GM10266 (cell line): ENCODE results near the gene SEPTIN14.
"Not testable (repeated sequence)": the region's sequence is repeated elsewhere in the genome, so short reads cannot be mapped to it uniquely, and the experiment has no call there.

ENCODE experiments used
- DNase-seq: peaks from one replicate; pipeline ENCODE4 v3.0.0; 2012; ENCODE audit errors: extremely low spot score
- CTCF ChIP-seq: IDR thresholded peaks from 2 replicates; pipeline ENCODE4 v1.5.1; 2012; ENCODE audit warnings: mild to moderate bottlenecking, low read depth; ENCODE audit not compliant: control insufficient read depth, insufficient read depth; ENCODE audit errors: missing control alignments

Gene SEPTIN14

DNA sequence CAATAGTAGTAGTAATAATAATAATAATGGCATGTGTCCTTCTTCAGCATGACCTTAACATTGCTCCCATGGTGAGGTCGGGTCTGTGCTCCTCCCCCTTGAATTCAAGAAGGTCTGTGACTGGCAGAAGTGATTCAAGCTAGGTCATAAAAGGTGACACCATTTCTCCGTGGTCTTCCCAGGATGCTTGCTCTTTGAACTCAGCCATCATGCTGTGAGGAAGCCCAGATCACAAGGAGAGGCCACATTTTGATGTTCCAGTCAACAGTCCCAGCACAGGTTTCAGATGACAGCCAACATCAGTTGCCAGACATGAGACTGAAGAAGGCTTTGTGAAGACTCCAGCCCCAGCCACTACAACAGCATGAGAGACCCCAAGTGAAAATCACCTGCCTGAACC, 83.9 kb downstream of the SEPTIN14 start:
- DNase-seq = no peak
- TF ChIP-seq CTCF = no peak

GRCh38 chr7:55776196-55776595, 86.4 kb downstream of the SEPTIN14 start:
- DNase-seq = no peak
- no peak for TF ChIP-seq CTCF

GRCh38 chr7:55775051-55775420, 87.5 kb downstream of the SEPTIN14 start:
- DNase-seq = no peak
- TF ChIP-seq CTCF = no peak

DNA sequence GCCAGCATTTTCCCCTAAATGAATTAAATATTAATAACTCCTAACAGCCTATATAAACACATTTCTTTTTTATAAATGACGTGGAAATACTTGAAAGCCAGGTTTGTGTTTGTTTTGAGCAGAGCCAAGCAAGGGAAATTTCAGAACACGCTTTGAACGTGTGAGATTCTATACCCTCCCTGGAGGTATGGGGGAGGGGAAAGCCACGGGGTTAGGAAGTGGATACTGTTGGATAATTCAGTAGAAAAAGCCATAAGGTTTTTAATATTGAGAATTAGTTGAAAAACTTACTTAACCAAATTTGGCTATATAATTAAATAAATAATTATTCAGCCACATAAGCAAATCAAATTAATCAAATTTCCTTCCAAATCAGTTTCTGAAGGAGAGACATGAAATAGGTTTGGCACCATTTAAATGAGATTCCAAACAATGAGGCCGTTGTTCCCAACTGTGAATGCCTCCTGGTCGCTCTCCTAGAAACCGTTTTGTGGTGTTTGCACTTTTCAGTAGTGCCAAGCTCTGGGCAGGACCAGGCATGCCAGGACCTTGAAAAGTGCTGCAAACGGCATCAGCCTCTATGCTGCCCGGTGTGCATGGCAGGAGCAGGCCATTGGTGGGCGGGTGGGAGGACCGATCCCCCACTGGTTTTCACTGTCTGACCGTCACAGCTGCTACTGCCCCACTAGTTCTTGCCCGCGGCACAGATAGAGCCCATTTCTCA, 88.1 kb downstream of the SEPTIN14 start:
- no peak for DNase-seq
- TF ChIP-seq CTCF = no peak

- TF ChIP-seq CTCF = no peak
- no peak for DNase-seq
These were observed 91.8 kb downstream of the SEPTIN14 start for GRCh38 chr7:55770778-55771177.

- not testable (repeated sequence) for DNase-seq
These were observed 109.2 kb downstream of the SEPTIN14 start for GRCh38 chr7:55753274-55753862.

GRCh38 chr7:55744706-55745105, 117.8 kb downstream of the SEPTIN14 start:
- not testable (repeated sequence) for DNase-seq
